ENCODE results near the gene TTC29.
"Not testable (repeated sequence)": the region's sequence is repeated elsewhere in the genome, so short reads cannot be mapped to it uniquely, and the experiment has no call there.

DNA sequence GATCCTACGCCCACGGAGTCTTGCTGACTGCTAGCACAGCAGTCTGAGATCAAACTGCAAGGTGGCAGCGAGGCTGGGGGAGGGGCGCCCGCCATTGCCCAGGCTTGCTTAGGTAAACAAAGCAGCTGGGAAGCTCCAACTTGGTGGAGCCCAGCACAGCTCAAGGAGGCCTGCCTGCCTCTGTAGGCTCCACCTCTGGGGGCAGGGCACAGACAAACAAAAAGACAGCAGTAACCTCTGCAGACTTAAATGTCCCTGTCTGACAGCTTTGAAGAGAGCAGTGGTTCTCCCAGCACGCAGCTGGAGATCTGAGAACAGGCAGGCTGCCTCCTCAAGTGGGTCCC, 281.7 kb downstream of the TTC29 start:
- TF ChIP-seq, protein P1, sequence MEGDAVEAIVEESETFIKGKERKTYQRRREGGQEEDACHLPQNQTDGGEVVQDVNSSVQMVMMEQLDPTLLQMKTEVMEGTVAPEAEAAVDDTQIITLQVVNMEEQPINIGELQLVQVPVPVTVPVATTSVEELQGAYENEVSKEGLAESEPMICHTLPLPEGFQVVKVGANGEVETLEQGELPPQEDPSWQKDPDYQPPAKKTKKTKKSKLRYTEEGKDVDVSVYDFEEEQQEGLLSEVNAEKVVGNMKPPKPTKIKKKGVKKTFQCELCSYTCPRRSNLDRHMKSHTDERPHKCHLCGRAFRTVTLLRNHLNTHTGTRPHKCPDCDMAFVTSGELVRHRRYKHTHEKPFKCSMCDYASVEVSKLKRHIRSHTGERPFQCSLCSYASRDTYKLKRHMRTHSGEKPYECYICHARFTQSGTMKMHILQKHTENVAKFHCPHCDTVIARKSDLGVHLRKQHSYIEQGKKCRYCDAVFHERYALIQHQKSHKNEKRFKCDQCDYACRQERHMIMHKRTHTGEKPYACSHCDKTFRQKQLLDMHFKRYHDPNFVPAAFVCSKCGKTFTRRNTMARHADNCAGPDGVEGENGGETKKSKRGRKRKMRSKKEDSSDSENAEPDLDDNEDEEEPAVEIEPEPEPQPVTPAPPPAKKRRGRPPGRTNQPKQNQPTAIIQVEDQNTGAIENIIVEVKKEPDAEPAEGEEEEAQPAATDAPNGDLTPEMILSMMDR (IDR thresholded peaks at IDR 0.05): not testable (repeated sequence)
- not testable (repeated sequence) for TF ChIP-seq POLR2A (IDR thresholded peaks at IDR 0.05)

Data from esophagus squamous epithelium (tissue), 4 donors.